Measurements from ENCODE around the gene ATL2.

The ATL2 gene

DNA sequence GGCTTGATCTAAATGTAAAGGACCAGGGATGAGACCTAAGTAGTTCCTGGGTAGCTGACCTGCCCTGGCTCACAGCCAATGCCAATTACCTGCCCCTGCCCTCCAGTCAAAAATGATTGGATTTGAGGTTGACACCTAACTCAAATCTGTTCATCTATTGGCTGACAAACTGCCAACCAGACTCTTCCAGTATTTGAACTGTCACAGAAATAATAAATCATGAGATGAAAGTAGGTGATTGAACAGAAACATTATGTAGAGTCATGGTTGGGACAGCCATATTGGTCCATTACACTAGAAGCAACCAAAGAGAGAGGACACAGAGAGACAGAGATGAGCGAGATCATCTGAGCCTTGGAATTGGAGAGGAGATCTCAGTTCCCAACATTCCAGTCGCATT lies 109.1 kb downstream of the ATL2 start:
- TF ChIP-seq ZBTB7A (IDR thresholded peaks at IDR 0.05; ENCODE audit: low read depth): no peak
- TF ChIP-seq, protein P1, sequence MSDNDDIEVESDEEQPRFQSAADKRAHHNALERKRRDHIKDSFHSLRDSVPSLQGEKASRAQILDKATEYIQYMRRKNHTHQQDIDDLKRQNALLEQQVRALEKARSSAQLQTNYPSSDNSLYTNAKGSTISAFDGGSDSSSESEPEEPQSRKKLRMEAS (IDR thresholded peaks at IDR 0.05): no peak
- TF ChIP-seq, protein P2, sequence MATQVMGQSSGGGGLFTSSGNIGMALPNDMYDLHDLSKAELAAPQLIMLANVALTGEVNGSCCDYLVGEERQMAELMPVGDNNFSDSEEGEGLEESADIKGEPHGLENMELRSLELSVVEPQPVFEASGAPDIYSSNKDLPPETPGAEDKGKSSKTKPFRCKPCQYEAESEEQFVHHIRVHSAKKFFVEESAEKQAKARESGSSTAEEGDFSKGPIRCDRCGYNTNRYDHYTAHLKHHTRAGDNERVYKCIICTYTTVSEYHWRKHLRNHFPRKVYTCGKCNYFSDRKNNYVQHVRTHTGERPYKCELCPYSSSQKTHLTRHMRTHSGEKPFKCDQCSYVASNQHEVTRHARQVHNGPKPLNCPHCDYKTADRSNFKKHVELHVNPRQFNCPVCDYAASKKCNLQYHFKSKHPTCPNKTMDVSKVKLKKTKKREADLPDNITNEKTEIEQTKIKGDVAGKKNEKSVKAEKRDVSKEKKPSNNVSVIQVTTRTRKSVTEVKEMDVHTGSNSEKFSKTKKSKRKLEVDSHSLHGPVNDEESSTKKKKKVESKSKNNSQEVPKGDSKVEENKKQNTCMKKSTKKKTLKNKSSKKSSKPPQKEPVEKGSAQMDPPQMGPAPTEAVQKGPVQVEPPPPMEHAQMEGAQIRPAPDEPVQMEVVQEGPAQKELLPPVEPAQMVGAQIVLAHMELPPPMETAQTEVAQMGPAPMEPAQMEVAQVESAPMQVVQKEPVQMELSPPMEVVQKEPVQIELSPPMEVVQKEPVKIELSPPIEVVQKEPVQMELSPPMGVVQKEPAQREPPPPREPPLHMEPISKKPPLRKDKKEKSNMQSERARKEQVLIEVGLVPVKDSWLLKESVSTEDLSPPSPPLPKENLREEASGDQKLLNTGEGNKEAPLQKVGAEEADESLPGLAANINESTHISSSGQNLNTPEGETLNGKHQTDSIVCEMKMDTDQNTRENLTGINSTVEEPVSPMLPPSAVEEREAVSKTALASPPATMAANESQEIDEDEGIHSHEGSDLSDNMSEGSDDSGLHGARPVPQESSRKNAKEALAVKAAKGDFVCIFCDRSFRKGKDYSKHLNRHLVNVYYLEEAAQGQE (IDR thresholded peaks at IDR 0.05; ENCODE audit: low read depth): no peak
- TF ChIP-seq TEAD4 (IDR thresholded peaks at IDR 0.05): no peak
- no peak for TF ChIP-seq FOXM1 (IDR thresholded peaks at IDR 0.05; ENCODE audit: borderline replicate concordance, low read depth)
- no peak for TF ChIP-seq YY1 (IDR thresholded peaks at IDR 0.05; ENCODE audit: low read depth)
- TF ChIP-seq CREB1 (IDR thresholded peaks at IDR 0.05; ENCODE audit: low read depth): no peak
- TF ChIP-seq EP300 (IDR thresholded peaks at IDR 0.05; ENCODE audit: borderline replicate concordance): no peak

DNA sequence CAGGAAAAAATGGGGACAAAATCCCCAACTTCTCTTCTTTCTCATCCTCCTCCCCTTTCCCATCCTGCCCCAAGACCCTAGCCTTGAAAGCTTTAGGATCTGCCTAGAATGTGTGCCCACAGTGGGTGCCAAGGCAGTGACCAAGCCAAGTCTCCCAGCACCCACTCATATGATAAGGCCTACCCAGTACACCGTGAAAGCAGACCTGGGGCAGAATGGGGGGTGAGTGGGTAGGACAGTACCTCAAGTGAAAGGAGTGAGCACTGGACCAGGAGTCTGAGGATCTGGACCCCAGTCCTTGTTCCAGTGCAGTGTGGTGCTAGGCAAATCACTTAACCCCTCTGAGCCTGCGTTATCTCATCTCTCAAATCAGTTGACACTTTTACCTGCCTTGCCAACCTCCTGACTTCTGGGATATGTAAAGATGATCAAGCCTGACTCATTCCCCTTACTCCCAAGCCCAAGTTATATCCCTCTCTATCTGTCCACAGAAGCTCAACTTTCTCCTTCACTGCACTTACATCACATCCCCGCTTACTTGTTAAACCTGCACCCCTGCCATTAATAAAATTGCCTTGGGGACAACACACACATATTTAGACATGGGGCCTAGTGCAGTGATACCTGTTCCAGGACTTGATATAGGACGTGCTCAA lies 109.7 kb downstream of the ATL2 start:
- TF ChIP-seq EP300 (IDR thresholded peaks at IDR 0.05; ENCODE audit: borderline replicate concordance) (no peak), FOXM1 (IDR thresholded peaks at IDR 0.05; ENCODE audit: borderline replicate concordance, low read depth) (no peak), TAF1 (IDR thresholded peaks at IDR 0.05; ENCODE audit: low read depth) (no peak), NFIC (IDR thresholded peaks at IDR 0.05) (no peak), CEBPB (IDR thresholded peaks at IDR 0.05) (no peak)

DNA sequence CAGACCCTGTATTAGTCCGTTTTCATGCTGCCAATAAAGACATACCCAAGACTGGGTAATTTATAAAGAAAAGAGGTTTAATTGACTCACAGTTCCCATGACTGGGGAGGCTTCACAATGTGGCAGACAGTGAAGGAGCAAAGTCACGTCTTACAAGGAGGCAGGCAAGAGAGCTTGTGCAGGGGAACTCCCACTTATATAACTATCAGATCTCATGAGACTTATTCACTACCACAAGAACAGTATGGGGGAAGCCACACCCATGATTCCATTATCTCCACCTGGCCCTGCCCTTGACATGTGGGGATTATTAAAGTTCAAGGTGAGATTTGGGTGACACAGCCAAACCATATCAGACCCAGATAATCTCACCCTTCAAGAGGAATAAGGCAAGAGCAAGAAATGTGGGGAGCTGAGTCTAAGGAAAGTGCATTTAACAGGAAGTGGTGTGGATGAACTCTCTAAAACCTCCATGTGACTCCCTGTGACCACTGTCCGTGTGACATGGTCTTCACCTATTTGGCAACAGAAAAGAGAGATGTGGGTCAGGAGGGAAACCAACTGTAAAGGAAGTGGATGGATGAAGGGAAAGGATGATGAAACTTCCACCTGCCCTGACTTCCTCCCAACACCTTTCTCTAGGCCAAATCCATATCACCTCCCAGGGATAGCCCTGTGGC lies 110.6 kb downstream of the ATL2 start:
- TF ChIP-seq ZBTB7A (IDR thresholded peaks at IDR 0.05; ENCODE audit: low read depth) (no peak), TAF1 (IDR thresholded peaks at IDR 0.05; ENCODE audit: low read depth) (no peak), YY1 (IDR thresholded peaks at IDR 0.05; ENCODE audit: low read depth) (no peak), CREB1 (IDR thresholded peaks at IDR 0.05; ENCODE audit: low read depth) (no peak), TEAD4 (IDR thresholded peaks at IDR 0.05) (no peak), TCF12 (IDR thresholded peaks at IDR 0.05; ENCODE audit: low read depth) (no peak), CEBPB (IDR thresholded peaks at IDR 0.05) (no peak), EP300 (IDR thresholded peaks at IDR 0.05; ENCODE audit: borderline replicate concordance) (no peak), NFIC (IDR thresholded peaks at IDR 0.05) (no peak), FOXM1 (IDR thresholded peaks at IDR 0.05; ENCODE audit: borderline replicate concordance, low read depth) (no peak), EGR1 (IDR thresholded peaks at IDR 0.05) (no peak), RAD21 (IDR thresholded peaks at IDR 0.05; ENCODE audit: low read depth) (no peak)
- TF ChIP-seq, protein P1 (IDR thresholded peaks at IDR 0.05): no peak
- TF ChIP-seq, protein P2 (IDR thresholded peaks at IDR 0.05; ENCODE audit: low read depth): no peak
- TF ChIP-seq, protein P3, sequence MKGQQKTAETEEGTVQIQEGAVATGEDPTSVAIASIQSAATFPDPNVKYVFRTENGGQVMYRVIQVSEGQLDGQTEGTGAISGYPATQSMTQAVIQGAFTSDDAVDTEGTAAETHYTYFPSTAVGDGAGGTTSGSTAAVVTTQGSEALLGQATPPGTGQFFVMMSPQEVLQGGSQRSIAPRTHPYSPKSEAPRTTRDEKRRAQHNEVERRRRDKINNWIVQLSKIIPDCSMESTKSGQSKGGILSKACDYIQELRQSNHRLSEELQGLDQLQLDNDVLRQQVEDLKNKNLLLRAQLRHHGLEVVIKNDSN (IDR thresholded peaks at IDR 0.05): no peak

DNA sequence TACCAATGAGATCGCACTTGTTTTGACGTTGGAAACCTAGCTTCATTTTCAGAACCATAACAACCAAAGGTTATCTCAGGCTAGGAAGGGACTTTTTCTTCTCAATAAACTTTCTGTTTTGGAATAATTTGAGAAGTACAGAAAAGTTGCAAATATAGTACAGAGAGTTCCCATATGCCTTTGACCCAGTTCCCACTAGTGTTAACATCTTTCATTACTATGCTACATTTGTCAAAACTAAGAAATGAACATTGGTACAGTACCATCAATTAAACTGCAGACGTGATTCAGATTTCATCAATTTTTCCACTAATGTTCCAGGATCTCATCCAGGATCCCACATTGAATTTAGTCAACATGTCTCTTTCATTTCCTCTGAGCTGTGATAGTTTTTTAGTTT lies 111.6 kb downstream of the ATL2 start:
- TF ChIP-seq CREB1 (IDR thresholded peaks at IDR 0.05; ENCODE audit: low read depth) (no peak), NFIC (IDR thresholded peaks at IDR 0.05) (no peak), TAF1 (IDR thresholded peaks at IDR 0.05; ENCODE audit: low read depth) (no peak), YY1 (IDR thresholded peaks at IDR 0.05; ENCODE audit: low read depth) (no peak), RAD21 (IDR thresholded peaks at IDR 0.05; ENCODE audit: low read depth) (no peak), FOXM1 (IDR thresholded peaks at IDR 0.05; ENCODE audit: borderline replicate concordance, low read depth) (no peak), EP300 (IDR thresholded peaks at IDR 0.05; ENCODE audit: borderline replicate concordance) (no peak), TCF12 (IDR thresholded peaks at IDR 0.05; ENCODE audit: low read depth) (no peak), EGR1 (IDR thresholded peaks at IDR 0.05) (no peak)
- TF ChIP-seq, protein P2 (IDR thresholded peaks at IDR 0.05; ENCODE audit: low read depth): no peak
- TF ChIP-seq, protein P1 (IDR thresholded peaks at IDR 0.05): no peak
